Right ventricle myocardium superior (tissue), 1 donor: ENCODE data around the gene IMMT. TPM values are rescaled to one million over a fixed set of nuclear protein-coding genes. Genes with fewer than 3 reads are reported as not detected.
"Not testable (repeated sequence)": the region's sequence is repeated elsewhere in the genome, so short reads cannot be mapped to it uniquely, and the experiment has no call there.

Experiments
- ATAC-seq: fragments of 200-7000 bp; cut with Tn5 transposase; one replicate; pipeline ENCODE4 v1.9.1; 2020; ENCODE audit warnings: mild to moderate bottlenecking; ENCODE audit not compliant: poor library complexity
- DNase-seq: peaks from one replicate; pipeline ENCODE4 v3.0.0-alpha.2; 2020
- intact Hi-C: fragments of 100-400 bp; cut with DNase I; formaldehyde crosslinking; loops from one replicate; pipeline ENCODE4 v1.11.2; 2022
- total RNA-seq: library from RNA; stranded (reverse); fragmentation: NEBNext Ultra II Directional; extraction: Animal tissue kit (Norgen Biotek cat#: 25700); gene quantifications from one replicate; pipeline ENCODE4 v1.2.1, GENCODE V29; 2021
- donor health status: DM: no; HTN: yes; CAD: no; lungs with severe emphysema.

IMMT gene
- total RNA-seq, 1 donor from 2014 or later: 301 TPM

GRCh38 chr2:86228574-86228973 is 33.3 kb upstream of the IMMT start:
- not testable (repeated sequence) for ATAC-seq, DNase-seq
- intact Hi-C loops: loop anchor here (10.0 kb wide), 1 partner anchor 136 kb away; no protein-coding TSS in a partner anchor

DNA sequence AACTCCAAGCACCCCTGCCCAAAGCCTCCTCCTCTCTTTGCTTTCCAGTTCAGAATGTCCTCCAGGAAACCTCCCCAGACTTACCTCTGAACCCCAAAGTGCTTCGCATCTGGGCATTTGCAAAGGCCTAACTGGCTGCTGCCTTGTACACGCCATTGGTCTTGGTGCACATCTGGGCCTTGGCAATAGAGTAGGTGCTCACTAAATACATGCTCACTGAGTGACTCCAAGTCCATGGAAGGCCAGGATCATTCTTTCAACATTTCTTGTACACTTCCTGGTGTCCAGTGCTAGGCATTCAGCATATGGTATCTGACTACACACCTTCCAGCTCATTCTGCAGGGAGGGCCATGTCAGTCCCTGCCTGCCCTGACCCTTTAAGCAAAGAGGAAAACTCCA is 32.4 kb upstream of the IMMT start:
- intact Hi-C loops: loop anchor here (10.0 kb wide), 1 partner anchor 137 kb away; no protein-coding TSS in a partner anchor
- no peak for ATAC-seq
- DNase-seq: no peak

- DNase-seq (no peak), ATAC-seq (peak; percentile 1)
- intact Hi-C loops: loop anchor here (10.0 kb wide), 1 partner anchor 138 kb away; no protein-coding TSS in a partner anchor
Measured at GRCh38 chr2:86226636-86227520, 31.6 kb upstream of the IMMT start.

- ATAC-seq (no peak), DNase-seq (no peak)
- intact Hi-C loops: loop anchor here (10.0 kb wide), 1 partner anchor 139 kb away; no protein-coding TSS in a partner anchor
Measured at GRCh38 chr2:86226070-86226469, 30.8 kb upstream of the IMMT start.

DNA sequence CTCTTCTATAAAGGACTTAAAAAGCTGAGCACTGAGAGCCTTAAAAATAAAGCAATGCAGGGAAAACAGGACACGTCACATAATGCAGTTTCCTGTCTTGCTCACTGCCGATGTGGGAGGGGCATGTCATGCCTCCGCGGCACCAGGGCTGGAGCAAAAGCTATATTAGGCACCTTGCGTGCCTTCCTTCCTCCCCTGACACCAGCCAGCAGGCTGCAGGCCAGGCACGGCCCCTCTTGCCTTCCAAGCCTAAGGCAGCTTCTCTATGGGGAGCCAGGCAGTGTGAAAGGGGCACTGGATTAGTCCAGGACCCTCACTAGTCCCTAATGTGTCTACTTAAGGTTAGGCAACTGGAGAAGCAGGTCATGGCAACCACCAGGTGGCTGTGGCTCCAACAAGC is 30.3 kb upstream of the IMMT start:
- intact Hi-C loops: loop anchor here (10.0 kb wide), 1 partner anchor 139 kb away; no protein-coding TSS in a partner anchor
- DNase-seq (peak; percentile 84), ATAC-seq (peak; percentile 83)

GRCh38 chr2:86224645-86225355 is 29.5 kb upstream of the IMMT start:
- intact Hi-C loops: loop anchor here (10.0 kb wide), 1 partner anchor 140 kb away; no protein-coding TSS in a partner anchor
- DNase-seq (no peak), ATAC-seq (peak; percentile 2)

- DNase-seq: no peak
Measured at GRCh38 chr2:86223927-86224560, 28.8 kb upstream of the IMMT start.

DNA sequence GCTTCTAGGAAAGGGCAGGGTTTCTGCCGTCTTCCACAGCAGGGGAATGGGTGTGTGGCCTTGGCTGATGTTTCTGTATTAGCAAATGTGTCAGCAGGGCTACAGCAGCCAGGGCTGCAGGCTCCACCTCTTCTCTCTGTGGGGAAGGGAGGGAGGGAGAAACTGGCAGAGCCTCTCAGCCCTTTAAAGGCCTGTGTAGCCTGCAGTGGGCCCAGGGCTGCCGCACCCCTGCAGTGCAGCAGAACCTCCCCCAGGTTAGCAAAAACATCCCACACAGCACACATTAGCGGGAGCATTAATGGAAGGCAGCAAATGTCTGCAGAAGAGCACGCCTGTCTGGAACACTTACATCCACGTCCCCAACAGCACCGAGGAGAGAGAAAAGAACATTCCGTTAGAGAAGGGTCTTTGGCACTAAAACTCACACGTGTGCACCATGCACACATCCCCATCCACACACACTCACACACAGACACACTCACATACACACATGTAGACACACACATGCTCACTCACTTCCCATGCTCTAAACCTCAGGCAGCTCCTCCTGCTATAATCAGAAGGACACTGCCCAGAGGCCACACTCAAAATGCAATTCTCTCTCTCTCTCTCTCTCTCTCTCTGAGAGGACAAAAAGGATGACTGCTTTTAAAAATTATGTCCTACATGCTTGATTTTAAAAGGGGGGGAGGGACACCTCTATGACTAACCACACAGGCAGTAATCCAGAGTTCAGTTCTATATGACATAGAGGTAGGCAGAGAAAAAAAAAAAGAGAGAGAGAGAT is 28.1 kb upstream of the IMMT start:
- intact Hi-C loops: loop anchor here (10.0 kb wide), 1 partner anchor 141 kb away; no protein-coding TSS in a partner anchor
- ATAC-seq (peak; percentile 80), DNase-seq (peak; percentile 84)

More at GRCh38 chr2:86223927-86224560, 28.8 kb upstream of the IMMT start:
- intact Hi-C loops: loop anchor here (10.0 kb wide), 1 partner anchor 141 kb away; no protein-coding TSS in a partner anchor
- ATAC-seq: no peak

DNA sequence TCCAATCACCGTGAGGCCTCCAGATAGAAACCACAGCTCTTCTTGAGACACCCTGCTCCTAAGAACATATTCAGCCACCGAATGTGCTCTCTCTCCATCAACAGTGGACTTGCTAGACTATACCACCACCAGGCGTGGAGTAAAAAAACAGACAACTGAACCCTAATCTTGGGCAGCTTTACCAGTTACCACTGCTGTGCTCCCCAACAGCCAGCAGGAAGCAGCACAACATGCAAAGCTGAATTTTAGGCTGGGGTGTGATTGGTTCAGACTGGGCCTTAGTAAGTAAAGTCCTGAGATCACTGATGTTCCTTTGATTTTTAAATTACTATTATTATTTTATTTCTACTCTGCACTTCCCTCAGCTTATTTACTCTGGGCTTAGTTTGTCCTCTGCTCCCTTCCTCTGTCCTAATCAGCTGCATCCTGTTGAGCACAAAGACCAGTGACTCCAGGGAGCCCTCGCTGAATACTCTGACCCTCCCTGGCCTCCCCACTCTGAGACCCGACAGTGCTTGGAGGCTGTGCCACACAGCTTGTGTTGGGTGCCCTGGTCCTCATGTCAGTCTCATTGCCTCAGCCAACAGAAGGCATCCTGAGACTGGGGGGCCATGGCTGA is 25.9 kb upstream of the IMMT start:
- ATAC-seq (no peak), DNase-seq (no peak)
- intact Hi-C loops: loop anchor here (10.0 kb wide), 1 partner anchor 144 kb away; no protein-coding TSS in a partner anchor

GRCh38 chr2:86219896-86220295 is 24.6 kb upstream of the IMMT start:
- intact Hi-C loops: loop anchor here (10.0 kb wide), 1 partner anchor 145 kb away; no protein-coding TSS in a partner anchor
- ATAC-seq: no peak
- no peak for DNase-seq

- DNase-seq (no peak), ATAC-seq (no peak)
- intact Hi-C loops: no loop called here
Measured at GRCh38 chr2:86218124-86218523, 22.9 kb upstream of the IMMT start.

GRCh38 chr2:86216575-86217555 is 21.6 kb upstream of the IMMT start:
- intact Hi-C loops: no loop called here
- ATAC-seq: no peak
- no peak for DNase-seq

DNA sequence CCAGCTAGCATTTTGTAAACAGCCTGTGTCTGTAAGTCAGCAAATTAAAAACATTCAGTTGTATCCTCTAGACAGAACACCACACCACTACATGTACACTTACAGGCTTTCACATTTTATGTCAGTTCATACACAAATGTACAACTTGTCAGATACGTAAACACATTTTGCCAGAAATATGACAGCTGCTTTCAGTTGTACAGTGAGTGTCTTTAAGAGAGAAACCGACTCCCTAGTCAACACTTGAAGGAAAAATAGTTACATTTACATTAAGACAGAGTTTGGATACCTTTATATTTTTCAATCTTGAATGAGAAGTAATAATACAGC is 19.2 kb upstream of the IMMT start:
- intact Hi-C loops: no loop called here
- ATAC-seq: no peak
- DNase-seq: no peak

DNA sequence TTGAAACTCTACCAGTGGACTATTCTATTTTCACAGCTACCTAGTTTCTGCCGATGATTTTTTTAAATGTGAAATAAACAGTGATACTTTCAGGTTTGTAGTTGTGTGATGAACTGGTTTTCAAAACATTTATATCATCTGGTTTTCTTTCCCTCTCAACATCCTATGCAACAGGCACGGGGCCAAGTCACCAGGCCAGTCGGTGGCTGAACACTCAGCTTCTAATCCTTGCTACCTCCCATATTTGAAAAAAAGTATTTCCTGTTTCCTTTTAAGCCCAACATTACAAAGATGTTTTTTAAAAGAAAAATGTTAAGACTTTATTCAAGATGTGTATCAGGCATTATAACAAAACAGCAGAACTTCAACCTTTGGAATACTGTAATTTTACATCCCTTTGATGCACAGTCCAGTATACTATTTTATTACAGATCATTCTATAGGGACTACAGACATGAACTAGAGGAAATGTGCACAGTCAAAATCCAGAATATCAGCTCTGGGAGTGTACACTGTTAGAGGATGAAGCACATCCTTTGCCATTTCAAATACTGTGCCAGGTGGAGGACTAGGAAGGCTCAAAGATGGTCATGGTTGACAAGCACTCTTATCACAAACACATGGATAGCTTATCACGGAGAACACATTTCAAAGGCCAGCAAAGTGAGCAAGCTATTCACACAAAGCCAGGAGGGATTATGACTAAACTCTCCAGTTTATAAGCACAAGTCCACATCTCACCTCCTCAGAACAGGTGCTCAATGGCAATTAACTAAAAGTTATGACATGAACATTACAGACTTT is 18.6 kb upstream of the IMMT start:
- DNase-seq (no peak), ATAC-seq (no peak)
- intact Hi-C loops: no loop called here

- ATAC-seq (no peak), DNase-seq (no peak)
- intact Hi-C loops: no loop called here
Measured at GRCh38 chr2:86213056-86213455, 17.8 kb upstream of the IMMT start.

GRCh38 chr2:86211796-86212188 is 16.5 kb upstream of the IMMT start:
- intact Hi-C loops: no loop called here
- ATAC-seq: no peak
- no peak for DNase-seq
